ENCODE data around the gene GDF10. TPM values are rescaled to one million over a fixed set of nuclear protein-coding genes. Genes with fewer than 3 reads are reported as not detected.

GDF10 gene
- total and polyA plus RNA-seq, 9 of the 15 experiments (the other 6 are each of a cell fraction or from before 2014, with no cell fraction given), result 0.03 to 0.20 (median 0.11) TPM; not detected in 6

DNA sequence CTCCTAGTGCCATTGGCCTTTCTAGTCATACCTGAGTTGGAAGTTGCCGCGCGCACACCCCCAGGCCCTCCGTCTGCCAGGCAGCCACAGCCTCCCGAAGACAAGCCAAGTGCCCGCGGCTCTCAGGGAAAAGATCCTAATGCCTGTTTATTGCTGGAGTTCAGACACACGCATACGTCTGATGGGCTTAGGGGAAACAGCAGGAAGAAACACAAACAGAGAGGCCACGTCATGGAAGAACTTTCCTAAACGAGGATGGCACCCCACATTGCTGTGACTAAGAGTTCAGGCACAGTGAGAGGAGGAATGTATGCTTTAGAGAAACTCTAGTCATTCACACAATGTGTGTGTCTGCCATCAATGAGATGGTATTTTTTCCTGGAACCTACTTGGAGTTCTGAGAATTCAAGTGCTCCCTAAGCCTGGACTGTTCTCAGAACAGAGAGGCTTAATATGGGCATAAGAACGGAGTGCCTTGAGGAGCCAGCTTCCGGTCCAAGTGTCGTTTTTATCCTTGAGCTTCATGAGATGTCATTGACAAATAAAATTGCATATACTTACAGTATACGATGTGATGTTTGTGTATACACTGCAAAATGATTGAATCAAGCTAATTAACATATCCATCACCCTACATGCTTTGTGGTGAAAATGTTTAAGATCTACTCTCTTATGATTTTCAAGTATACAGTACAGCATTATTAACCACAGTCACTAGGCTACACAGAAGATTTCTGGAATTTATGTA, 36.6 kb downstream of the GDF10 start (continued):
- TF ChIP-seq, protein P1, sequence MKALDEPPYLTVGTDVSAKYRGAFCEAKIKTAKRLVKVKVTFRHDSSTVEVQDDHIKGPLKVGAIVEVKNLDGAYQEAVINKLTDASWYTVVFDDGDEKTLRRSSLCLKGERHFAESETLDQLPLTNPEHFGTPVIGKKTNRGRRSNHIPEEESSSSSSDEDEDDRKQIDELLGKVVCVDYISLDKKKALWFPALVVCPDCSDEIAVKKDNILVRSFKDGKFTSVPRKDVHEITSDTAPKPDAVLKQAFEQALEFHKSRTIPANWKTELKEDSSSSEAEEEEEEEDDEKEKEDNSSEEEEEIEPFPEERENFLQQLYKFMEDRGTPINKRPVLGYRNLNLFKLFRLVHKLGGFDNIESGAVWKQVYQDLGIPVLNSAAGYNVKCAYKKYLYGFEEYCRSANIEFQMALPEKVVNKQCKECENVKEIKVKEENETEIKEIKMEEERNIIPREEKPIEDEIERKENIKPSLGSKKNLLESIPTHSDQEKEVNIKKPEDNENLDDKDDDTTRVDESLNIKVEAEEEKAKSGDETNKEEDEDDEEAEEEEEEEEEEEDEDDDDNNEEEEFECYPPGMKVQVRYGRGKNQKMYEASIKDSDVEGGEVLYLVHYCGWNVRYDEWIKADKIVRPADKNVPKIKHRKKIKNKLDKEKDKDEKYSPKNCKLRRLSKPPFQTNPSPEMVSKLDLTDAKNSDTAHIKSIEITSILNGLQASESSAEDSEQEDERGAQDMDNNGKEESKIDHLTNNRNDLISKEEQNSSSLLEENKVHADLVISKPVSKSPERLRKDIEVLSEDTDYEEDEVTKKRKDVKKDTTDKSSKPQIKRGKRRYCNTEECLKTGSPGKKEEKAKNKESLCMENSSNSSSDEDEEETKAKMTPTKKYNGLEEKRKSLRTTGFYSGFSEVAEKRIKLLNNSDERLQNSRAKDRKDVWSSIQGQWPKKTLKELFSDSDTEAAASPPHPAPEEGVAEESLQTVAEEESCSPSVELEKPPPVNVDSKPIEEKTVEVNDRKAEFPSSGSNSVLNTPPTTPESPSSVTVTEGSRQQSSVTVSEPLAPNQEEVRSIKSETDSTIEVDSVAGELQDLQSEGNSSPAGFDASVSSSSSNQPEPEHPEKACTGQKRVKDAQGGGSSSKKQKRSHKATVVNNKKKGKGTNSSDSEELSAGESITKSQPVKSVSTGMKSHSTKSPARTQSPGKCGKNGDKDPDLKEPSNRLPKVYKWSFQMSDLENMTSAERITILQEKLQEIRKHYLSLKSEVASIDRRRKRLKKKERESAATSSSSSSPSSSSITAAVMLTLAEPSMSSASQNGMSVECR (CRISPR knock-in tag; IDR thresholded peaks at IDR 0.05), result no peak
- TF ChIP-seq ARNT (IDR thresholded peaks at IDR 0.05), result 0 out of 4 replicates have a peak, but pooled peaks of 1 of the 2 experiments have one; percentile 58
- TF ChIP-seq HMG20B (CRISPR knock-in tag; IDR thresholded peaks at IDR 0.05), result no peak
- TF ChIP-seq ZNF134 (CRISPR knock-in tag; conservative IDR thresholded peaks at IDR 0.05), result no peak
- no peak for TF ChIP-seq POU5F1 (IDR thresholded peaks at IDR 0.05; ENCODE audit: borderline replicate concordance, low read depth, low read length, partially characterized antibody)
- TF ChIP-seq ZNF263 (CRISPR knock-in tag; IDR thresholded peaks at IDR 0.05; ENCODE audit: borderline replicate concordance), result peak; percentile 68
- TF ChIP-seq, protein P2, sequence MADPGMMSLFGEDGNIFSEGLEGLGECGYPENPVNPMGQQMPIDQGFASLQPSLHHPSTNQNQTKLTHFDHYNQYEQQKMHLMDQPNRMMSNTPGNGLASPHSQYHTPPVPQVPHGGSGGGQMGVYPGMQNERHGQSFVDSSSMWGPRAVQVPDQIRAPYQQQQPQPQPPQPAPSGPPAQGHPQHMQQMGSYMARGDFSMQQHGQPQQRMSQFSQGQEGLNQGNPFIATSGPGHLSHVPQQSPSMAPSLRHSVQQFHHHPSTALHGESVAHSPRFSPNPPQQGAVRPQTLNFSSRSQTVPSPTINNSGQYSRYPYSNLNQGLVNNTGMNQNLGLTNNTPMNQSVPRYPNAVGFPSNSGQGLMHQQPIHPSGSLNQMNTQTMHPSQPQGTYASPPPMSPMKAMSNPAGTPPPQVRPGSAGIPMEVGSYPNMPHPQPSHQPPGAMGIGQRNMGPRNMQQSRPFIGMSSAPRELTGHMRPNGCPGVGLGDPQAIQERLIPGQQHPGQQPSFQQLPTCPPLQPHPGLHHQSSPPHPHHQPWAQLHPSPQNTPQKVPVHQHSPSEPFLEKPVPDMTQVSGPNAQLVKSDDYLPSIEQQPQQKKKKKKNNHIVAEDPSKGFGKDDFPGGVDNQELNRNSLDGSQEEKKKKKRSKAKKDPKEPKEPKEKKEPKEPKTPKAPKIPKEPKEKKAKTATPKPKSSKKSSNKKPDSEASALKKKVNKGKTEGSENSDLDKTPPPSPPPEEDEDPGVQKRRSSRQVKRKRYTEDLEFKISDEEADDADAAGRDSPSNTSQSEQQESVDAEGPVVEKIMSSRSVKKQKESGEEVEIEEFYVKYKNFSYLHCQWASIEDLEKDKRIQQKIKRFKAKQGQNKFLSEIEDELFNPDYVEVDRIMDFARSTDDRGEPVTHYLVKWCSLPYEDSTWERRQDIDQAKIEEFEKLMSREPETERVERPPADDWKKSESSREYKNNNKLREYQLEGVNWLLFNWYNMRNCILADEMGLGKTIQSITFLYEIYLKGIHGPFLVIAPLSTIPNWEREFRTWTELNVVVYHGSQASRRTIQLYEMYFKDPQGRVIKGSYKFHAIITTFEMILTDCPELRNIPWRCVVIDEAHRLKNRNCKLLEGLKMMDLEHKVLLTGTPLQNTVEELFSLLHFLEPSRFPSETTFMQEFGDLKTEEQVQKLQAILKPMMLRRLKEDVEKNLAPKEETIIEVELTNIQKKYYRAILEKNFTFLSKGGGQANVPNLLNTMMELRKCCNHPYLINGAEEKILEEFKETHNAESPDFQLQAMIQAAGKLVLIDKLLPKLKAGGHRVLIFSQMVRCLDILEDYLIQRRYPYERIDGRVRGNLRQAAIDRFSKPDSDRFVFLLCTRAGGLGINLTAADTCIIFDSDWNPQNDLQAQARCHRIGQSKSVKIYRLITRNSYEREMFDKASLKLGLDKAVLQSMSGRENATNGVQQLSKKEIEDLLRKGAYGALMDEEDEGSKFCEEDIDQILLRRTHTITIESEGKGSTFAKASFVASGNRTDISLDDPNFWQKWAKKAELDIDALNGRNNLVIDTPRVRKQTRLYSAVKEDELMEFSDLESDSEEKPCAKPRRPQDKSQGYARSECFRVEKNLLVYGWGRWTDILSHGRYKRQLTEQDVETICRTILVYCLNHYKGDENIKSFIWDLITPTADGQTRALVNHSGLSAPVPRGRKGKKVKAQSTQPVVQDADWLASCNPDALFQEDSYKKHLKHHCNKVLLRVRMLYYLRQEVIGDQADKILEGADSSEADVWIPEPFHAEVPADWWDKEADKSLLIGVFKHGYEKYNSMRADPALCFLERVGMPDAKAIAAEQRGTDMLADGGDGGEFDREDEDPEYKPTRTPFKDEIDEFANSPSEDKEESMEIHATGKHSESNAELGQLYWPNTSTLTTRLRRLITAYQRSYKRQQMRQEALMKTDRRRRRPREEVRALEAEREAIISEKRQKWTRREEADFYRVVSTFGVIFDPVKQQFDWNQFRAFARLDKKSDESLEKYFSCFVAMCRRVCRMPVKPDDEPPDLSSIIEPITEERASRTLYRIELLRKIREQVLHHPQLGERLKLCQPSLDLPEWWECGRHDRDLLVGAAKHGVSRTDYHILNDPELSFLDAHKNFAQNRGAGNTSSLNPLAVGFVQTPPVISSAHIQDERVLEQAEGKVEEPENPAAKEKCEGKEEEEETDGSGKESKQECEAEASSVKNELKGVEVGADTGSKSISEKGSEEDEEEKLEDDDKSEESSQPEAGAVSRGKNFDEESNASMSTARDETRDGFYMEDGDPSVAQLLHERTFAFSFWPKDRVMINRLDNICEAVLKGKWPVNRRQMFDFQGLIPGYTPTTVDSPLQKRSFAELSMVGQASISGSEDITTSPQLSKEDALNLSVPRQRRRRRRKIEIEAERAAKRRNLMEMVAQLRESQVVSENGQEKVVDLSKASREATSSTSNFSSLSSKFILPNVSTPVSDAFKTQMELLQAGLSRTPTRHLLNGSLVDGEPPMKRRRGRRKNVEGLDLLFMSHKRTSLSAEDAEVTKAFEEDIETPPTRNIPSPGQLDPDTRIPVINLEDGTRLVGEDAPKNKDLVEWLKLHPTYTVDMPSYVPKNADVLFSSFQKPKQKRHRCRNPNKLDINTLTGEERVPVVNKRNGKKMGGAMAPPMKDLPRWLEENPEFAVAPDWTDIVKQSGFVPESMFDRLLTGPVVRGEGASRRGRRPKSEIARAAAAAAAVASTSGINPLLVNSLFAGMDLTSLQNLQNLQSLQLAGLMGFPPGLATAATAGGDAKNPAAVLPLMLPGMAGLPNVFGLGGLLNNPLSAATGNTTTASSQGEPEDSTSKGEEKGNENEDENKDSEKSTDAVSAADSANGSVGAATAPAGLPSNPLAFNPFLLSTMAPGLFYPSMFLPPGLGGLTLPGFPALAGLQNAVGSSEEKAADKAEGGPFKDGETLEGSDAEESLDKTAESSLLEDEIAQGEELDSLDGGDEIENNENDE (IDR thresholded peaks at IDR 0.05; ENCODE audit: low read depth, low read length), result no peak
- TF ChIP-seq, protein P3, sequence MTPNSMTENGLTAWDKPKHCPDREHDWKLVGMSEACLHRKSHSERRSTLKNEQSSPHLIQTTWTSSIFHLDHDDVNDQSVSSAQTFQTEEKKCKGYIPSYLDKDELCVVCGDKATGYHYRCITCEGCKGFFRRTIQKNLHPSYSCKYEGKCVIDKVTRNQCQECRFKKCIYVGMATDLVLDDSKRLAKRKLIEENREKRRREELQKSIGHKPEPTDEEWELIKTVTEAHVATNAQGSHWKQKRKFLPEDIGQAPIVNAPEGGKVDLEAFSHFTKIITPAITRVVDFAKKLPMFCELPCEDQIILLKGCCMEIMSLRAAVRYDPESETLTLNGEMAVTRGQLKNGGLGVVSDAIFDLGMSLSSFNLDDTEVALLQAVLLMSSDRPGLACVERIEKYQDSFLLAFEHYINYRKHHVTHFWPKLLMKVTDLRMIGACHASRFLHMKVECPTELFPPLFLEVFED (CRISPR knock-in tag; conservative IDR thresholded peaks at IDR 0.05), result no peak
- TF ChIP-seq PYGO2 (tag; IDR thresholded peaks at IDR 0.05), result no peak
- no peak for TF ChIP-seq NR3C1 (CRISPR knock-in tag; IDR thresholded peaks at IDR 0.05)

All from K562 (cell line).